Measurements from ENCODE around the gene RB1.
A peak's percentile ranks its signal among the peaks of the same experiment; 100 is the strongest.

The RB1 gene

GRCh38 chr13:48260970-48261369, 42.6 kb upstream of the RB1 start:
- H4K20me1 ChIP-seq (ENCODE audit: insufficient read depth, low read length), result no peaks in the 10 kb centered on the region

GRCh38 chr13:48263196-48263595, 40.4 kb upstream of the RB1 start:
- peaks cover 49% of the 10 kb centered on the region for H3K36me3 ChIP-seq (ENCODE audit: insufficient read depth, low read length)

More at GRCh38 chr13:48260970-48261369, 42.6 kb upstream of the RB1 start:
- Histone ChIP-seq H3K27me3 (ENCODE audit: insufficient read depth, low read length) (no peaks in the 10 kb centered on the region), H3K36me3 (ENCODE audit: insufficient read depth, low read length) (peaks cover 64% of the 10 kb centered on the region), H3F3A (ENCODE audit: insufficient read depth, low read length) (no peaks in the 10 kb centered on the region), H3K27ac (ENCODE audit: low read depth, low read length, poor library complexity, severe bottlenecking) (no peak overlapping the region), H3K4me3 (ENCODE audit: low read depth, low read length, poor library complexity, severe bottlenecking) (no peak overlapping the region), H3K9me3 (ENCODE audit: low read length) (no peaks in the 10 kb centered on the region), H3K79me2 (ENCODE audit: insufficient read depth, low read length) (no peaks in the 10 kb centered on the region), H3K4me2 (ENCODE audit: low read length) (no peak overlapping the region), H3K4me1 (ENCODE audit: insufficient read depth, low read length, severe bottlenecking) (peaks cover 30% of the 10 kb centered on the region), H3K9me2 (ENCODE audit: low read depth, low read length) (no peaks in the 10 kb centered on the region), H3K9ac (ENCODE audit: low read length) (no peak overlapping the region), H2AFZ (ENCODE audit: low read length) (no peak overlapping the region)
- no peak for TF ChIP-seq EZH2 (IDR thresholded peaks at IDR 0.05; ENCODE audit: borderline replicate concordance, low read length)
- TF ChIP-seq CTCF (IDR thresholded peaks at IDR 0.05; ENCODE audit: low read length), result no peak

GRCh38 chr13:48264058-48264457, 39.5 kb upstream of the RB1 start:
- Histone ChIP-seq H3K9me2 (ENCODE audit: low read depth, low read length) (no peaks in the 10 kb centered on the region), H3F3A (ENCODE audit: insufficient read depth, low read length) (no peaks in the 10 kb centered on the region), H3K4me1 (ENCODE audit: insufficient read depth, low read length, severe bottlenecking) (peaks cover 30% of the 10 kb centered on the region), H3K27ac (ENCODE audit: low read depth, low read length, poor library complexity, severe bottlenecking) (peak overlapping the region; percentile 6), H2AFZ (ENCODE audit: low read length) (no peak overlapping the region), H3K4me2 (ENCODE audit: low read length) (peak overlapping the region; percentile 16; the same call in 1 of the 2 replicates), H3K27me3 (ENCODE audit: insufficient read depth, low read length) (no peaks in the 10 kb centered on the region), H3K4me3 (ENCODE audit: low read depth, low read length, poor library complexity, severe bottlenecking) (no peak overlapping the region), H3K9me3 (ENCODE audit: low read length) (no peaks in the 10 kb centered on the region), H4K20me1 (ENCODE audit: insufficient read depth, low read length) (no peaks in the 10 kb centered on the region), H3K36me3 (ENCODE audit: insufficient read depth, low read length) (peaks cover 41% of the 10 kb centered on the region), H3K9ac (ENCODE audit: low read length) (no peak overlapping the region), H3K79me2 (ENCODE audit: insufficient read depth, low read length) (no peaks in the 10 kb centered on the region)
- TF ChIP-seq CTCF (IDR thresholded peaks at IDR 0.05; ENCODE audit: low read length) (no peak), EZH2 (IDR thresholded peaks at IDR 0.05; ENCODE audit: borderline replicate concordance, low read length) (no peak)

More at GRCh38 chr13:48263196-48263595, 40.4 kb upstream of the RB1 start:
- TF ChIP-seq EZH2 (IDR thresholded peaks at IDR 0.05; ENCODE audit: borderline replicate concordance, low read length) (no peak), CTCF (IDR thresholded peaks at IDR 0.05; ENCODE audit: low read length) (no peak)
- Histone ChIP-seq H2AFZ (ENCODE audit: low read length) (no peak overlapping the region), H3K4me1 (ENCODE audit: insufficient read depth, low read length, severe bottlenecking) (peaks cover 30% of the 10 kb centered on the region), H4K20me1 (ENCODE audit: insufficient read depth, low read length) (no peaks in the 10 kb centered on the region), H3K9me3 (ENCODE audit: low read length) (no peaks in the 10 kb centered on the region), H3K27me3 (ENCODE audit: insufficient read depth, low read length) (no peaks in the 10 kb centered on the region), H3K27ac (ENCODE audit: low read depth, low read length, poor library complexity, severe bottlenecking) (no peak overlapping the region), H3K9ac (ENCODE audit: low read length) (no peak overlapping the region), H3K4me3 (ENCODE audit: low read depth, low read length, poor library complexity, severe bottlenecking) (no peak overlapping the region), H3K79me2 (ENCODE audit: insufficient read depth, low read length) (no peaks in the 10 kb centered on the region), H3F3A (ENCODE audit: insufficient read depth, low read length) (no peaks in the 10 kb centered on the region), H3K4me2 (ENCODE audit: low read length) (no peak overlapping the region), H3K9me2 (ENCODE audit: low read depth, low read length) (no peaks in the 10 kb centered on the region)
